Measurements from ENCODE around the gene GREM2.
A peak's percentile ranks its signal among the peaks of the same experiment; 100 is the strongest.

GREM2 gene

GRCh38 chr1:240474133-240474614, 137.8 kb downstream of the GREM2 start:
- no peak for TF ChIP-seq CTCF (IDR thresholded peaks at IDR 0.05; ENCODE audit: insufficient read depth, low read depth, low read length, missing control alignments)
- H3K4me3 ChIP-seq (ENCODE audit: low read length) = no peak overlapping the region
- peak; percentile 57 for DNase-seq (ENCODE audit: low read depth)

- no peak overlapping the region for H3K4me3 ChIP-seq (ENCODE audit: low read length)
- TF ChIP-seq CTCF (IDR thresholded peaks at IDR 0.05; ENCODE audit: insufficient read depth, low read depth, low read length, missing control alignments) = no peak
- DNase-seq (ENCODE audit: low read depth) = no peak
Observed at GRCh38 chr1:240468656-240469055, 143.3 kb downstream of the GREM2 start.

- no peak for TF ChIP-seq CTCF (IDR thresholded peaks at IDR 0.05; ENCODE audit: insufficient read depth, low read depth, low read length, missing control alignments)
- no peak for DNase-seq (ENCODE audit: low read depth)
- no peak overlapping the region for H3K4me3 ChIP-seq (ENCODE audit: low read length)
Observed at GRCh38 chr1:240467895-240468294, 144.1 kb downstream of the GREM2 start.

- TF ChIP-seq CTCF (IDR thresholded peaks at IDR 0.05; ENCODE audit: insufficient read depth, low read depth, low read length, missing control alignments) = no peak
- DNase-seq (ENCODE audit: low read depth) = no peak
- no peak overlapping the region for H3K4me3 ChIP-seq (ENCODE audit: low read length)
Observed at GRCh38 chr1:240466509-240466908, 145.4 kb downstream of the GREM2 start.

- no peak overlapping the region for H3K4me3 ChIP-seq (ENCODE audit: low read length)
- no peak for TF ChIP-seq CTCF (IDR thresholded peaks at IDR 0.05; ENCODE audit: insufficient read depth, low read depth, low read length, missing control alignments)
- DNase-seq (ENCODE audit: low read depth) = no peak
Observed at GRCh38 chr1:240465531-240465940, 146.4 kb downstream of the GREM2 start.

- DNase-seq (ENCODE audit: low read depth) = peak; percentile 7
- H3K4me3 ChIP-seq (ENCODE audit: low read length) = no peak overlapping the region
- TF ChIP-seq CTCF (IDR thresholded peaks at IDR 0.05; ENCODE audit: insufficient read depth, low read depth, low read length, missing control alignments) = no peak
Observed at GRCh38 chr1:240464099-240464498, 147.9 kb downstream of the GREM2 start.

- no peak for TF ChIP-seq CTCF (IDR thresholded peaks at IDR 0.05; ENCODE audit: insufficient read depth, low read depth, low read length, missing control alignments)
- DNase-seq (ENCODE audit: low read depth) = no peak
- H3K4me3 ChIP-seq (ENCODE audit: low read length) = no peak overlapping the region
Observed at GRCh38 chr1:240462766-240463395, 149.1 kb downstream of the GREM2 start.
